Colonic mucosa (tissue), 4 donors: Measurements from ENCODE around the gene SLC25A41. TPM values are rescaled to one million over a fixed set of nuclear protein-coding genes. Genes with fewer than 3 reads are reported as not detected.

Source experiments
- DNase-seq: peaks from one replicate; pipeline ENCODE4 v3.0.0-alpha.2; 2020
- H3K27ac ChIP-seq: fragments of 200-600 bp; one replicate; pipeline ENCODE4 v1.8.0; 2021
- H3K27me3 ChIP-seq: fragments of 200-600 bp; one replicate; pipeline ENCODE4 v1.8.0; 2021
- H3K36me3 ChIP-seq: fragments of 200-600 bp; one replicate; pipeline ENCODE4 v1.8.0; 2021
- H3K4me1 ChIP-seq: fragments of 200-600 bp; one replicate; pipeline ENCODE4 v1.8.0; 2021; ENCODE audit warnings: mild to moderate bottlenecking
- H3K4me3 ChIP-seq: fragments of 200-600 bp; one replicate; pipeline ENCODE4 v1.8.0; 2021
- H3K9ac ChIP-seq, 2 donors: one replicate each; pipeline ENCODE4 v1.7.0; 2013; ENCODE audit warnings: control low read depth in 2 of 2, low read depth in 2 of 2, low read length in 2 of 2
- H3K9me3 ChIP-seq: fragments of 200-600 bp; one replicate; pipeline ENCODE4 v1.8.0; 2021
- intact Hi-C: fragments of 100-400 bp; cut with DNase I; formaldehyde crosslinking; loops from one replicate; pipeline ENCODE4 v1.14.1; 2022
- total RNA-seq, 2 donors: library from RNA; stranded (reverse); fragmentation: NEBNext Ultra II Directional in 1 of 2; extraction: Animal tissue kit (Norgen Biotek cat#: 25700) in 1 of 2; gene quantifications; one replicate each; pipeline ENCODE4 v1.2.1, GENCODE V29; 2021
- TF ChIP-seq, protein P1 (sequence below): fragments of 200-600 bp; IDR thresholded peaks from one replicate; pipeline ENCODE4 v1.8.0; 2022; ENCODE audit warnings: antibody characterized with exemption, mild to moderate bottlenecking
- donor health status: healthy.
- donor health status: DM: no; HTN: no; CAD: no.
- donor health status: DM: no; HTN: no; CAD: no.

SLC25A41 gene
- total RNA-seq, 2 donors from 2014 or later, result 1.8 TPM; not detected in 1

DNA sequence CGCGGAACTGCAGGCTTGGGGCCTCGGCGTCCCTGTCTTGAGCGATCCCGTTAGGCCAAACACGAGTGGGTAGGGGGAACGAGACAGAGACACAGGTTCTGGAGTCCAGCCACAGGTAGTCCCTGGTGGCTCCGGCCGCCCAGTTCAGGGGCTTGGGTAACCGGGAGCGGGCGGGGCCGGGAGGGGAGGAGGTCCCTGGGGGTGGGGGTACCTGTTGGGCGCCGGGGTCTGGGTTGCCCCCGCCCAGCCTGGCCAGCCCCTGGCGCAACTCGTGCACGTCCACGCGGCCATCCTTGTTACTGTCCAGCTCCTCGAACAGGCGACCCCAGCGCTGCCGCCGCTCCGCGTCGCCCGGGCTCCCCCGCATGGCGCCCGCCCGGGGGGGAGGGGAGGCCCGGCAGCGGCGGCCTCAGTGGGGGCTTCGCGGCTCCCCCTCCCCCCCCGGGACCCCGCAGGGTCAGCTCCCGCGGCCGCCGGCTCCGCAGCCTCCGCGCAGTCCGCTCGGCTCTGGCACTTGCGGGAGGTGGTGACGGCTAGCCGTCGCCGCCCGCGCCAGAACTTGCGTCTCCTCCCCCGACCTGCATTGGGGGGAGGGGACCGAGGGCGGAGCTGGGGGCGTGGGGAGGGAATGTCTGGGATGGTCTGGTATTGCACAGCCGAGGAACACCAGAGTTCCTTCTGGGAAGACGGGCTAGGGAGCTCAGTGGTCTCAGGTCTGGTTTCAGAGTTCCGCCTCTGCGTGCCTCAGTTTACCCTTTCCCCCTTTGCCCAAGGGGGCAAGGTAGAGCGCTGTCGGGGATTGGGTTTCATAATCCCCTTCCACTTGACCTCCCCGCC, 25.9 kb upstream of the SLC25A41 start, which contains the start of gene SLC25A23:
Gene SLC25A23, minus strand, starts transcription at position 531 of the 837 bp plus-strand sequence. Its CDS starts 164 bp downstream, at position 367.
- DNase-seq, result peak; percentile 86
- H3K4me3 ChIP-seq, result peak within 1 kb of the TSS; percentile 86
- H3K9ac ChIP-seq, result peak within 1 kb of the TSS; percentile 72 to 88
- TF ChIP-seq, protein P1, sequence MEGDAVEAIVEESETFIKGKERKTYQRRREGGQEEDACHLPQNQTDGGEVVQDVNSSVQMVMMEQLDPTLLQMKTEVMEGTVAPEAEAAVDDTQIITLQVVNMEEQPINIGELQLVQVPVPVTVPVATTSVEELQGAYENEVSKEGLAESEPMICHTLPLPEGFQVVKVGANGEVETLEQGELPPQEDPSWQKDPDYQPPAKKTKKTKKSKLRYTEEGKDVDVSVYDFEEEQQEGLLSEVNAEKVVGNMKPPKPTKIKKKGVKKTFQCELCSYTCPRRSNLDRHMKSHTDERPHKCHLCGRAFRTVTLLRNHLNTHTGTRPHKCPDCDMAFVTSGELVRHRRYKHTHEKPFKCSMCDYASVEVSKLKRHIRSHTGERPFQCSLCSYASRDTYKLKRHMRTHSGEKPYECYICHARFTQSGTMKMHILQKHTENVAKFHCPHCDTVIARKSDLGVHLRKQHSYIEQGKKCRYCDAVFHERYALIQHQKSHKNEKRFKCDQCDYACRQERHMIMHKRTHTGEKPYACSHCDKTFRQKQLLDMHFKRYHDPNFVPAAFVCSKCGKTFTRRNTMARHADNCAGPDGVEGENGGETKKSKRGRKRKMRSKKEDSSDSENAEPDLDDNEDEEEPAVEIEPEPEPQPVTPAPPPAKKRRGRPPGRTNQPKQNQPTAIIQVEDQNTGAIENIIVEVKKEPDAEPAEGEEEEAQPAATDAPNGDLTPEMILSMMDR, result no peak
- peak within 1 kb of the TSS; percentile 81 for H3K27ac ChIP-seq
- no peaks in the 10 kb centered on the region for H3K27me3 ChIP-seq
- H3K9me3 ChIP-seq, result no peaks in the 10 kb centered on the region
- no peaks in the 10 kb centered on the region for H3K4me1 ChIP-seq
- intact Hi-C loops, result no loop called here
- H3K36me3 ChIP-seq, result peaks cover 2% of the 10 kb centered on the region

DNA sequence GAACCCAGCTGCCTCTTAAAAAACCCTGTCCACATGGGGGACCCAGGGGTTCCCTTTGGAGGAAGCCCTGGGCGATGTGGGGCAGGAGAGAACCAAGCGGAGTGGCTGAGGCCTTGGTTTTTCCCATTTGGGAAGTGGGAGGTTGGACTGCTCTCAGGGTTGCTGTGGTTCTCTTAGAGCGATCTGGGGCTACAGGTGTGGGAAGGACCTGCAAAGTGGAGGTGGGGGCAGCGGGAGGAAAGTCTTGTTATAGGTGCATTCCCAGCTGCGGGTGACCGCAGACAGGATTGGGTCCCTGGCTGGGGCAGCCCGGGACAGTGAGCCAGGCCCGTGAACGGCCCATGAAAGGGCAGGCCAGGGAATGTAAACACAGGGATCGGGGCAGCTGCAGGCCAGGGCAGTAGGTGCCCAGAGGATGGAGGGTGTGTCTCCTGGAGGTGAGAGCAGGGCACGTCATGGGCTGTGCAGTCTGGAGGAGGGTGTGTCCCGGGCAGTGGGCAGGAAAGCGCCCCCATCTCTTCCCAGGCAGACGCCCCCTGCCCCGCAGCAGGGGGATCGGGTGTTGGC, 25.2 kb upstream of the SLC25A41 start:
- Histone ChIP-seq H3K4me3 (peak overlapping the region; percentile 86), H3K9ac (peak overlapping the region; percentile 63 to 66), H3K4me1 (no peaks in the 10 kb centered on the region), H3K9me3 (no peaks in the 10 kb centered on the region), H3K27ac (peak overlapping the region; percentile 81), H3K36me3 (peaks cover 8% of the 10 kb centered on the region), H3K27me3 (no peaks in the 10 kb centered on the region)
- TF ChIP-seq, protein P1, result no peak
- peak; percentile 67 for DNase-seq
- intact Hi-C loops, result no loop called here

DNA sequence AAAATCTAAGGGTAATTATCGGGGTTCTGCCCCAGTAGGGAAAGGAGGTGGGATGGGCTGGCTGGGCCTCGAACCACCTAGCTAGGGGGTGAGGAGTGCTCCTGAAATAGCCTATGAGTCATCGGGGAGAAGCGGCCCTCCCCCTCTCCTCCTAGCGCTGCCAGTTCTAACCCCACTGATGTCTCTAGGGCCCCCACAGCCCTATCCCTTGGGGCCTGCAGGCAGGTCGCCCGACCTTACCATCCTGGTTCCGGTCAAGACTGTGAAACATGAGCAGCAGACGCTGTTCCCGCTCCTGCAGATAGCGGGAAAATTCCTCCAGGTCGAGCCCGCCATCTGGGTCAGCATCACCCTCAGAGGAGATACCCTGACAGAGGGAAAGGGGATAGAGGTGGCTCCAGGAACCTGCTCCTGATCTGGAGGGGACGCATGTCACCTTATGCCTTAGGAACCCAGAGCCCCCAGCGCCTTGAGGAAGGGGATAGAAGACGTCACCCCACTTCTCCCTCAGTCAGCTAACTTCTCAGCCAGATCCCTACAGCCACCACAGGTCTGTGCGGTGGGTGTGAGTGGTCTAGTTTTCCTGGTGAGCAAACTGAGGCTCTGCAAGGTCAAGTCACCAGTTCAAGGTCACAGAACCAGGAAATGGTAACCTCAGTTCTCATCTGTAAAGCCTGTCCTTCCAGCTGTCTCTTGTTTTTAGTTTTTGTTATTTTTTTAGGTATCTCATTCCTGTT, 24.6 kb upstream of the SLC25A41 start:
- Histone ChIP-seq H3K27ac (no peak overlapping the region), H3K4me3 (peak overlapping the region; percentile 86), H3K36me3 (peaks cover 8% of the 10 kb centered on the region), H3K4me1 (no peaks in the 10 kb centered on the region), H3K9ac (peak overlapping the region in 1 of 2 donors; percentile 63), H3K27me3 (no peaks in the 10 kb centered on the region), H3K9me3 (no peaks in the 10 kb centered on the region)
- no peak for DNase-seq
- TF ChIP-seq, protein P1, result no peak
- intact Hi-C loops, result no loop called here

DNA sequence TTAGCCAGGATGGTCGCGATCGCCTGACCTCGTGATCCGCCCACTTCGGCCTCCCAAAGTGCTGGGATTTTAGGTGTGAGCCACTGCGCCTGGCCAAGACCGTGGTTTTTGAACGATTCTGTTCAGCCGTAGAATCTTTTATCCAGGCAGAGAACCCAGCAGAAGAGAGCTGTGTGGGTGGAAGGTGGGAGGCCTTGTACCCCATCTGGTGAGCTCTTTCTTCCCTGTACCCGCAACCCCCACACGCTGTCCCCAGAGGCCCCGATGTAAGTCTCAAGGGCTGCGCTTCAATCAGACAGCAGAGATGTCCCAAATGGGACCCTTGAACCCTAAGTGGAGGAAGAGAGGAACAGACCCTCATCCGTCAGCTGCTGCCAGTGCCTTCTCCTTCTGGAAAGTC, 22.4 kb upstream of the SLC25A41 start:
- intact Hi-C loops, result no loop called here
- Histone ChIP-seq H3K4me3 (no peak overlapping the region), H3K36me3 (peaks cover 8% of the 10 kb centered on the region), H3K27me3 (no peaks in the 10 kb centered on the region), H3K27ac (no peak overlapping the region), H3K9ac (no peak overlapping the region), H3K4me1 (no peaks in the 10 kb centered on the region), H3K9me3 (no peaks in the 10 kb centered on the region)
- TF ChIP-seq, protein P1, result no peak
- no peak for DNase-seq

DNA sequence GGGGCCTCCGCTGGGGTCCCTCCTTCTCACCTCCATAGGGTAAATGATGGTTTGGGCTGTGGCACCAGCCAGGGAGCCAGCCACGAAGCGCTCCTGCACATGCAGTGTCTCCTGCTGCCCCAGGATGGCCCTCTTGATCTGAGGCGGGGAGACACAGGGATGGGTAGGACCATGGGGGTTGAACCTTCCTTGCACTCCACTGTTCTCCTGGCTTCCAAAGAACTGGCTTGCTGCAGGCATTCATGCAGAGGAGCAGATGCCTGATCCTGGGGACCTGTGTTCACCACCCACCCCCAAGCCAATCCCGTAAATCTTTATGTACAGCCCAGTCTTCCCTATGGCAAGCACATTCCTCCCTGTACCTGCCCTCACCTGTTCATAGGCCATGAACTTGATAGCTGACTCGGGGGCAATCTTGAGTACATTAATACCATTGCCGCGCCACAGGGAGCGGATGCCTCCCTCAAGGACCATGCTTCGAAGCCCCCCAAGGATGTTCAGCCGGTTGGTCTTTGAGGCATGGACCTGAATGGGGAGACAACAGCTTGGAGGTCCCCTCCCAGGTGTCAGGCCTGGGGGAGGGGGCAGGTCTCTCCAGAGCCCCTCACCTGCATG, 20.5 kb upstream of the SLC25A41 start:
- Histone ChIP-seq H3K9me3 (no peaks in the 10 kb centered on the region), H3K36me3 (peaks cover 8% of the 10 kb centered on the region), H3K4me3 (no peak overlapping the region), H3K9ac (no peak overlapping the region), H3K27ac (no peak overlapping the region), H3K4me1 (no peaks in the 10 kb centered on the region), H3K27me3 (no peaks in the 10 kb centered on the region)
- intact Hi-C loops, result no loop called here
- no peak for DNase-seq
- TF ChIP-seq, protein P1, result no peak
